ENCODE results near the gene FAM13C. TPM values are rescaled to one million over a fixed set of nuclear protein-coding genes. Genes with fewer than 3 reads are reported as not detected.

FAM13C gene
- polyA plus RNA-seq, 1 of the 3 experiments (the other 2 are of a cell fraction): 7.6 TPM

- Histone ChIP-seq H3K9me2 (no peaks in the 10 kb centered on the region; the same call in 1 of the 2 replicates), H3K4me1 (ENCODE audit: control insufficient read depth in 1 of 2, insufficient read depth in 2 of 2, low read depth in 1 of 2, low read length in 1 of 2) (peaks cover 0 to 5% of the 10 kb centered on the region in 2 experiments; a peak in 2 of 4 replicates), H4K20me1 (ENCODE audit: insufficient read depth) (no peaks in the 10 kb centered on the region), H3K27ac (ENCODE audit: low read depth in 2 of 2, low read length in 1 of 2) (no peak overlapping the region), H2AFZ (ENCODE audit: low read depth) (no peak overlapping the region), H3F3A (replicated peaks; ENCODE audit: insufficient read depth) (no peaks in the 10 kb centered on the region), H3K9me3 (no peaks in the 10 kb centered on the region), H3K36me3 (replicated peaks in 1 of 2; ENCODE audit: control insufficient read depth in 1 of 2, insufficient read depth in 2 of 2, low read length in 1 of 2) (peaks cover 7 to 53% of the 10 kb centered on the region in 2 experiments), H3K4me3 (ENCODE audit: low read depth in 2 of 2, low read length in 1 of 2) (no peak overlapping the region), H3K4me2 (no peak overlapping the region), H3K9ac (no peak overlapping the region), H3K27me3 (ENCODE audit: insufficient read depth) (no peaks in the 10 kb centered on the region), H3K79me2 (ENCODE audit: insufficient read depth) (no peaks in the 10 kb centered on the region)
- POLR2A ChIA-PET: no interaction called here
- DNase-seq: no peak
- CTCF ChIA-PET: interaction anchor here (0.7 to 3.5 kb wide), 6 partner anchors 285 to 593 kb away, joined by 3 to 21 read pairs (median 3); partner anchors contain the start of gene SLC16A9
- no peak for TF ChIP-seq REST (IDR thresholded peaks at IDR 0.05; ENCODE audit: low read depth, low read length)
- no peak for TF ChIP-seq FOXJ3 (CRISPR knock-in tag; IDR thresholded peaks at IDR 0.05)
- TF ChIP-seq FOSL2 (IDR thresholded peaks at IDR 0.05; ENCODE audit: borderline replicate concordance, low read depth): no peak
- no peak for TF ChIP-seq RFX5 (IDR thresholded peaks at IDR 0.05; ENCODE audit: low read length)
- TF ChIP-seq ELF1 (IDR thresholded peaks at IDR 0.05): no peak
- no peak for TF ChIP-seq GATA2 (CRISPR knock-in tag; IDR thresholded peaks at IDR 0.05)
- TF ChIP-seq EP300 (IDR thresholded peaks at IDR 0.05; ENCODE audit: borderline replicate concordance in 1 of 2, low read depth in 1 of 2, low read length in 1 of 2): no peak
- TF ChIP-seq FOXM1 (IDR thresholded peaks at IDR 0.05; ENCODE audit: low read depth): no peak
- no peak for TF ChIP-seq CHD2 (IDR thresholded peaks at IDR 0.05; ENCODE audit: low read length, partially characterized antibody)
- no peak for TF ChIP-seq IRF3 (IDR thresholded peaks at IDR 0.05; ENCODE audit: low read depth, low read length)
- TF ChIP-seq, protein P1, sequence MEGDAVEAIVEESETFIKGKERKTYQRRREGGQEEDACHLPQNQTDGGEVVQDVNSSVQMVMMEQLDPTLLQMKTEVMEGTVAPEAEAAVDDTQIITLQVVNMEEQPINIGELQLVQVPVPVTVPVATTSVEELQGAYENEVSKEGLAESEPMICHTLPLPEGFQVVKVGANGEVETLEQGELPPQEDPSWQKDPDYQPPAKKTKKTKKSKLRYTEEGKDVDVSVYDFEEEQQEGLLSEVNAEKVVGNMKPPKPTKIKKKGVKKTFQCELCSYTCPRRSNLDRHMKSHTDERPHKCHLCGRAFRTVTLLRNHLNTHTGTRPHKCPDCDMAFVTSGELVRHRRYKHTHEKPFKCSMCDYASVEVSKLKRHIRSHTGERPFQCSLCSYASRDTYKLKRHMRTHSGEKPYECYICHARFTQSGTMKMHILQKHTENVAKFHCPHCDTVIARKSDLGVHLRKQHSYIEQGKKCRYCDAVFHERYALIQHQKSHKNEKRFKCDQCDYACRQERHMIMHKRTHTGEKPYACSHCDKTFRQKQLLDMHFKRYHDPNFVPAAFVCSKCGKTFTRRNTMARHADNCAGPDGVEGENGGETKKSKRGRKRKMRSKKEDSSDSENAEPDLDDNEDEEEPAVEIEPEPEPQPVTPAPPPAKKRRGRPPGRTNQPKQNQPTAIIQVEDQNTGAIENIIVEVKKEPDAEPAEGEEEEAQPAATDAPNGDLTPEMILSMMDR (IDR thresholded peaks at IDR 0.05): no peak
- TF ChIP-seq POLR2AphosphoS5 (IDR thresholded peaks at IDR 0.05; ENCODE audit: low read depth, low read length): no peak
- no peak for TF ChIP-seq RXRA (IDR thresholded peaks at IDR 0.05; ENCODE audit: borderline replicate concordance, low read depth)
- TF ChIP-seq MXI1 (IDR thresholded peaks at IDR 0.05; ENCODE audit: low read depth, low read length): no peak
- TF ChIP-seq PBX3 (IDR thresholded peaks at IDR 0.05): no peak
- TF ChIP-seq TAF1 (IDR thresholded peaks at IDR 0.05; ENCODE audit: borderline replicate concordance, low read depth, low read length): no peak
- no peak for TF ChIP-seq SIN3A (IDR thresholded peaks at IDR 0.05; ENCODE audit: borderline replicate concordance, low read depth, low read length)
Measured at GRCh38 chr10:59237775-59238174, 124.6 kb downstream of the FAM13C start.
